SU-DHL-6 (cell line): ENCODE data around the gene GGA1.

Experiments
- EZH2phosphoT487 ChIP-seq: fragments of 200-600 bp; sonication (generic), shearing (Covaris generic); conservative IDR thresholded peaks from 2 replicates; pipeline ENCODE4 v1.6.1; 2018; ENCODE audit warnings: mild to moderate bottlenecking, antibody characterized with exemption, low read length, moderate library complexity, mixed read lengths
- TF ChIP-seq, protein P1 (sequence below): fragments of 200-600 bp; sonication (generic); IDR thresholded peaks from one replicate; pipeline ENCODE4 v1.5.1; 2017; ENCODE audit warnings: antibody characterized with exemption, mild to moderate bottlenecking, low read length, moderate library complexity; ENCODE audit not compliant: insufficient read depth, poor library complexity, severe bottlenecking

DNA sequence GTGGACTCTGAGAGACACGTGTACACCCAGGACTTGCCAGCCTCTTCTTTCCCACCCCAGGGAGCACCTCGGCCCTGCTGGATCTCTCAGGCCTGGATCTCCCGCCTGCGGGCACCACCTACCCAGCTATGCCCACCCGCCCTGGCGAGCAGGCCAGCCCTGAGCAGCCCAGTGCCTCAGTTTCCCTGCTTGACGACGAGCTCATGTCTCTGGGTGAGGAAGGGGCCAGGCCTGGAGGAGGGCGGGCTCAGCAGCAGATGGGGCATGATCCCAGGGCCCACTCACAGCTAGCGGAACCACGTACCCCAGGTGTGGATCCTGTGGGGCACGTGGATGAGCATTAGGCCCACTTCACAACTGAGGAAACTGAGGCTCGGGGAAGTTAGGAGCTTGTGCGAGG lies 17.1 kb downstream of the GGA1 start:
- no peak for TF ChIP-seq EZH2phosphoT487
- TF ChIP-seq, protein P1, sequence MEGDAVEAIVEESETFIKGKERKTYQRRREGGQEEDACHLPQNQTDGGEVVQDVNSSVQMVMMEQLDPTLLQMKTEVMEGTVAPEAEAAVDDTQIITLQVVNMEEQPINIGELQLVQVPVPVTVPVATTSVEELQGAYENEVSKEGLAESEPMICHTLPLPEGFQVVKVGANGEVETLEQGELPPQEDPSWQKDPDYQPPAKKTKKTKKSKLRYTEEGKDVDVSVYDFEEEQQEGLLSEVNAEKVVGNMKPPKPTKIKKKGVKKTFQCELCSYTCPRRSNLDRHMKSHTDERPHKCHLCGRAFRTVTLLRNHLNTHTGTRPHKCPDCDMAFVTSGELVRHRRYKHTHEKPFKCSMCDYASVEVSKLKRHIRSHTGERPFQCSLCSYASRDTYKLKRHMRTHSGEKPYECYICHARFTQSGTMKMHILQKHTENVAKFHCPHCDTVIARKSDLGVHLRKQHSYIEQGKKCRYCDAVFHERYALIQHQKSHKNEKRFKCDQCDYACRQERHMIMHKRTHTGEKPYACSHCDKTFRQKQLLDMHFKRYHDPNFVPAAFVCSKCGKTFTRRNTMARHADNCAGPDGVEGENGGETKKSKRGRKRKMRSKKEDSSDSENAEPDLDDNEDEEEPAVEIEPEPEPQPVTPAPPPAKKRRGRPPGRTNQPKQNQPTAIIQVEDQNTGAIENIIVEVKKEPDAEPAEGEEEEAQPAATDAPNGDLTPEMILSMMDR = no peak
